ENCODE data around the gene LGR6.

The LGR6 gene

DNA sequence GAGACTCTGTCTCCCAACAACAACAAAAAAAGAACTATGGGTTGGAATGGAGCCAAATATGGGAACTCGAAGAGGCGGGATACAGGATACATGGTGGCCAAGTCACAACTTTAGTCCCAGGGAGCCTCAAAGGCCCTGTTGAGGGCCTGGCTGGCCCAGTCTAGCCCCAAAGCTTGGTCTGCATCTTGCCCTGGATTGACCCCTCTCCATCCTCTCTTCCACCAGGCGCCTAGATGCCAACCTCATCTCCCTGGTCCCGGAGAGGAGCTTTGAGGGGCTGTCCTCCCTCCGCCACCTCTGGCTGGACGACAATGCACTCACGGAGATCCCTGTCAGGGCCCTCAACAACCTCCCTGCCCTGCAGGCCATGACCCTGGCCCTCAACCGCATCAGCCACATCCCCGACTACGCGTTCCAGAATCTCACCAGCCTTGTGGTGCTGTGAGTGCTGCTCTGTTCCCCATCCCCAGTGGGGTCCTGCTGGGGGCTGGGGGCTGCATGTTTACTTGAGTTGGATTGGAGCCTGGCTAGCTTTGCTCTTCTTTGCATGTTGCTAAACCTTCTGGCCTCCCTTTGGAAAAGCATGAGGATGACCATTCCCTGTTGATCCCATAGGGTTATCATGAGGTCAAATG, 82.6 kb downstream of the LGR6 start:
- no peak overlapping the region for H3K9ac ChIP-seq (ENCODE audit: low read length)
- peaks cover 10% of the 10 kb centered on the region for H3K4me1 ChIP-seq (ENCODE audit: control insufficient read depth, insufficient read depth, low read length)
- H3K27me3 ChIP-seq (ENCODE audit: control insufficient read depth, insufficient read depth, low read length) = no peaks in the 10 kb centered on the region

DNA sequence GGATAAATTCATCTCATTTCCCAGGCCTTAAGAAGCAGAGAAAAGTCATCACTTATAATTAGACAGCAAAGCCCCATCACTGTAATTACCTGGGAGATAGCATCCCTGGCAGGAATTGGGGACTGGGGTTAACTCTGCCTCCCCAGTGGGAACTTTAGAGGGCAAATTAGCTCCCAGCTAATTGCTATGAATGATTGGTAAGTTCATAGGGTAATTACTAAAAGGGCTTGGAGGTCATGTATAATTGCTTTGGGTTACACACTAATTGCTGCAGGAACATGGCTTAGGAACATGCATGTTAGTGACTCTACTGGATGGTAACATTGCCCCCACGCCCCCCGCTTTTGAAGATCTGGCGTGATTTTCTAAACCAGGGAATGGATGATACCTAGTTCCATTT, 83.3 kb downstream of the LGR6 start:
- H3K4me3 ChIP-seq (ENCODE audit: low read depth, low read length) = no peak overlapping the region
- H3K4me1 ChIP-seq (ENCODE audit: control insufficient read depth, insufficient read depth, low read length) = peaks cover 17% of the 10 kb centered on the region
- no peak overlapping the region for H3K9ac ChIP-seq (ENCODE audit: low read length)
- H3K27me3 ChIP-seq (ENCODE audit: control insufficient read depth, insufficient read depth, low read length) = no peaks in the 10 kb centered on the region
- no peak overlapping the region for H3K27ac ChIP-seq (ENCODE audit: low read depth, low read length)
- no peaks in the 10 kb centered on the region for H3K9me3 ChIP-seq (ENCODE audit: control insufficient read depth, insufficient read depth, low read depth, low read length)
- no peaks in the 10 kb centered on the region for H3K36me3 ChIP-seq (ENCODE audit: control insufficient read depth, insufficient read depth, low read length)

More for the DNA sequence above, 82.6 kb downstream of the LGR6 start:
- H3K9me3 ChIP-seq (ENCODE audit: control insufficient read depth, insufficient read depth, low read depth, low read length) = no peaks in the 10 kb centered on the region
- H3K27ac ChIP-seq (ENCODE audit: low read depth, low read length) = no peak overlapping the region
- H3K36me3 ChIP-seq (ENCODE audit: control insufficient read depth, insufficient read depth, low read length) = no peaks in the 10 kb centered on the region
- H3K4me3 ChIP-seq (ENCODE audit: low read depth, low read length) = no peak overlapping the region

DNA sequence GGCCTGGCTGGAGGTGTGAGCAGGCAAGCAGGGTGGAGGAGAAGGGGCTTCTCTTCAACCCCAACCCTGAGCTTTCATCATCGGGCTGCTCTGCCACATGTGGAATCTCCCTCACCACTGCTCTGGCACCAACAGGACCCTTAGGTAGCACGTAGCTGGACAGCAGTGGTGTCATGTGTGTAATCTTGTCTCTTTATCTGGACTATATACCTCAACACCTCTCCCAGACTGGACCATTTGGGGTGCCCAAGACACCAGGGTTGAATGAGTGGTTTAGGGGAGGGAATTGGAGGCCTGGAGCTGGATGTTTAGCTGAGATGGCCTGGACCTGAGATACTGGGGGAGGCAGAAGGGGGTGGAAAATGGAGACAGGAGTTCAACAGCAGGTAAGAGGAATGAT, 85.2 kb downstream of the LGR6 start:
- Histone ChIP-seq H3K9me3 (ENCODE audit: control insufficient read depth, insufficient read depth, low read depth, low read length) (no peaks in the 10 kb centered on the region), H3K27me3 (ENCODE audit: control insufficient read depth, insufficient read depth, low read length) (no peaks in the 10 kb centered on the region), H3K9ac (ENCODE audit: low read length) (no peak overlapping the region), H3K4me3 (ENCODE audit: low read depth, low read length) (no peak overlapping the region), H3K36me3 (ENCODE audit: control insufficient read depth, insufficient read depth, low read length) (no peaks in the 10 kb centered on the region), H3K4me1 (ENCODE audit: control insufficient read depth, insufficient read depth, low read length) (peaks cover 19% of the 10 kb centered on the region), H3K27ac (ENCODE audit: low read depth, low read length) (no peak overlapping the region)

DNA sequence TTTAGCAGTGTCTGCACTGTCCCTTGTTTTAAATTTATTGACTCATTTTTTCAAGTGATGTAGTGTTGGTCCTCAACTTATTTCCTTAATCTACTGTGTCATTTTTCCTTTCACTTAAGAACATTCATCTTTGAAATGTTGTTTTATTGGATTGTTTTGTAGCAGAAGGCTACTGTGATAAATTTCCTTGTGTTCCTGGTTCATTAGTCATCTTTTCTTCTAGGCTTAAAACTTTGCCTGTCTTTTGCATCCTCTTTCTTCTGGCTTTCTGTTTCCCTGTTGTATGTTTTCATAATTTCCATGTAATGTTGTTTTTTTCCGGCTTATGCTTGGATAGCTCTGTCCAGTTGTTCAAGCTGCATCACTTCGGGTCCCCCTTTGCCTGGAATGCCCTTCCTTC, 86.2 kb downstream of the LGR6 start:
- Histone ChIP-seq H3K27me3 (ENCODE audit: control insufficient read depth, insufficient read depth, low read length) (no peaks in the 10 kb centered on the region), H3K27ac (ENCODE audit: low read depth, low read length) (no peak overlapping the region), H3K9me3 (ENCODE audit: control insufficient read depth, insufficient read depth, low read depth, low read length) (no peaks in the 10 kb centered on the region), H3K4me1 (ENCODE audit: control insufficient read depth, insufficient read depth, low read length) (peaks cover 19% of the 10 kb centered on the region), H3K9ac (ENCODE audit: low read length) (no peak overlapping the region), H3K36me3 (ENCODE audit: control insufficient read depth, insufficient read depth, low read length) (no peaks in the 10 kb centered on the region), H3K4me3 (ENCODE audit: low read depth, low read length) (no peak overlapping the region)

DNA sequence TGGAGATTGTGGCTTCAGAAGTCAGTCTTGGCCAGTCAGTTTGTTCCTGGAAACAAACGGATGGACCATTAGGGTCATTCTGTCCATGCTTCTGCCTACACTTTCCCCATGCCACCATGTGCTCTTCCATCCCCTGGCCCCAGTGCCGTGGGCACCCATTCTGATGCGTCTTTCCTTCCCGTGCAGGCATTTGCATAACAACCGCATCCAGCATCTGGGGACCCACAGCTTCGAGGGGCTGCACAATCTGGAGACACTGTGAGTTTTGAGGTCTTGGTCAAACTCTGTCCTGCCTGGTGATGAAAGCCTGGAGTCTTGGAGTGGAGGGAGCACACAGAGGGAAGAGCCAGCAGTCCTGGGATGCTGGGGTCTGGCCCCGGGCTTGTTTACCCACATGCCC, 87.0 kb downstream of the LGR6 start:
- H3K27ac ChIP-seq (ENCODE audit: low read depth, low read length) = no peak overlapping the region
- no peak overlapping the region for H3K4me3 ChIP-seq (ENCODE audit: low read depth, low read length)
- no peaks in the 10 kb centered on the region for H3K27me3 ChIP-seq (ENCODE audit: control insufficient read depth, insufficient read depth, low read length)
- H3K4me1 ChIP-seq (ENCODE audit: control insufficient read depth, insufficient read depth, low read length) = peaks cover 19% of the 10 kb centered on the region
- no peak overlapping the region for H3K9ac ChIP-seq (ENCODE audit: low read length)
- H3K9me3 ChIP-seq (ENCODE audit: control insufficient read depth, insufficient read depth, low read depth, low read length) = no peaks in the 10 kb centered on the region
- H3K36me3 ChIP-seq (ENCODE audit: control insufficient read depth, insufficient read depth, low read length) = no peaks in the 10 kb centered on the region

DNA sequence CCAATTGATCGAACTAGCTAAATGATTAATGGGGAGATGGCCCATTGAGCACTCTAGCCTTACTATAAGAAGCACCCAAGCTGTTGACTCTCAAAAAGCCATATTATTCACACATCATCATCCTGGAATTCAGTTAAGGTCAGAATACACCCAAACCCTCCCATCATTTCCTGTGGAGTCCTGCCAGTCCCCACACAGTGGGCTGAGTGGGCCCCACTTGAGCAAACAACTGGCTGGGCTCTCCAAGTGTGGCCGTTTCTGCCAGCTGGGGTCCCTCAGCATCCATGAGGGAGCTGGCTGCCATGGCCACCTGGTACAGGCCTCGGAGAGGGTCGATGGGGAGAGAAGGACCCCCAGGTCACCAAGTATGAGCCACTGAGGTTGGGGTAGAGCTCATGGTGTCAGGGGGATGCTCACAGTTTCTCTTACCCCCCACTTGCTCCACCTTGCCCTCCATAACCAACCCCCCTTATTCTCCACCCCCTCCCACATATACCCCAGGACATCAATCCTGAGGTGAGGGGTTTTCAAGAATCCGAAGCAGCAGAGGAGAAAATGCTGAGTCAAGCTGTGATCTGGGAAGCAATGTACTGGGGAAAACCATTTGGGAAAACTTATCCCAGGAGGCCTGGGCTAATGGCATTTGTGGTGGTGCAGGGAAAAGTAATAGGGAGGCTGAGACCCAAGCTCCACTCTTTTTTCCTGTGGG, 87.9 kb downstream of the LGR6 start:
- no peak overlapping the region for H3K4me3 ChIP-seq (ENCODE audit: low read depth, low read length)
- H3K9ac ChIP-seq (ENCODE audit: low read length) = no peak overlapping the region
- H3K36me3 ChIP-seq (ENCODE audit: control insufficient read depth, insufficient read depth, low read length) = no peaks in the 10 kb centered on the region
- peaks cover 19% of the 10 kb centered on the region for H3K4me1 ChIP-seq (ENCODE audit: control insufficient read depth, insufficient read depth, low read length)
- no peaks in the 10 kb centered on the region for H3K9me3 ChIP-seq (ENCODE audit: control insufficient read depth, insufficient read depth, low read depth, low read length)
- H3K27me3 ChIP-seq (ENCODE audit: control insufficient read depth, insufficient read depth, low read length) = no peaks in the 10 kb centered on the region
- no peak overlapping the region for H3K27ac ChIP-seq (ENCODE audit: low read depth, low read length)

DNA sequence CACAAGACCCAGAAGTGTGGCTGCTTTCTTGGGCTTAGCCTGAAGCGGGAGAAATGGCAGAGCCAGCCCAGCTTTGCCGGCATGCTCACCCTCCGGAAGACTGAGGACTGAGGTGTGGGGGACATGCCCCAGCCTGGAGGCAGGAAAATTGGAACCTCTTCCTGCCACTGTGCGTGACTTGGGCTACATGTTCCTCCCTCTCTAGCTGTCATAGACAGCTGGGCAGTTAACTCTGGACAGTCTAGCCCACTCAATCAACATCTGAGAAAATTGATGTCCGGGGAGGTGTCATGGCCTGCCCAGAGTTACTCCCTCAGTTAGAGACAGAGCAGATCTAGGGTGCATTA, 88.4 kb downstream of the LGR6 start:
- Histone ChIP-seq H3K27me3 (ENCODE audit: control insufficient read depth, insufficient read depth, low read length) (no peaks in the 10 kb centered on the region), H3K9ac (ENCODE audit: low read length) (no peak overlapping the region), H3K4me3 (ENCODE audit: low read depth, low read length) (no peak overlapping the region), H3K9me3 (ENCODE audit: control insufficient read depth, insufficient read depth, low read depth, low read length) (no peaks in the 10 kb centered on the region), H3K4me1 (ENCODE audit: control insufficient read depth, insufficient read depth, low read length) (peaks cover 19% of the 10 kb centered on the region), H3K36me3 (ENCODE audit: control insufficient read depth, insufficient read depth, low read length) (no peaks in the 10 kb centered on the region), H3K27ac (ENCODE audit: low read depth, low read length) (no peak overlapping the region)

DNA sequence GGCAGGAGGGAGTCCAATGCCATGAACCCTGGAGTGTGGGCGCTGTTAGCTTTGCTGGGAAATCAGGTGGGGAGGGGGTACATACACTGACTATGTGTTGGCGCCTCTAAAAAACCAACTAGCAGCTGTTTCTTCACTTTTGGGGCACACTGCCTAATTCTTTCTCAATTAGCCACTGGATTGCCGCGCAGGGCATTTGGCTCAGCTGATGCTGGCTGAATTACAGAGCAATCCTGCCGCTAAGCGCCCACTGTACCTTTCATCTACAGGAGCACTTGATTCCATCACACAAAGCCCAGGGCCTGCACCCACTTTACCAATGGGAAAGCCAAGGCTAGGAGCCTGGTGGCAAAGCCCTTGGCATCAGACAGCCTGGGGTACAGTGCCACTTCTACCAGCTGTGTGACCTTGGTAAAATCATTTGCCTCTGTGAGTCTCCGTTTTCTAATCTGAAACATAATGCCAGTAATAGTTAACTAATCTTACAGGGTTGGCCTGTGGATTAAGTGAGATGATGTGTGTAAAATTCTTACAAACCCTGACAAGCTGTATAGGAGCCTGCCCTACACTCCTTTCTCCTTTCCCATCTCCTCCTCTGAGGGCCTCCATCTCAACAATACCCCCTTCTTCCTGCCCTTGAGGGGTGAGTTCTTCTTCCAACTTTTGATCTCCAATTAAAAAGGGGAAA, 89.1 kb downstream of the LGR6 start:
- H3K4me1 ChIP-seq (ENCODE audit: control insufficient read depth, insufficient read depth, low read length) = peaks cover 19% of the 10 kb centered on the region
- H3K27ac ChIP-seq (ENCODE audit: low read depth, low read length) = no peak overlapping the region
- H3K36me3 ChIP-seq (ENCODE audit: control insufficient read depth, insufficient read depth, low read length) = no peaks in the 10 kb centered on the region
- H3K4me3 ChIP-seq (ENCODE audit: low read depth, low read length) = no peak overlapping the region
- no peak overlapping the region for H3K9ac ChIP-seq (ENCODE audit: low read length)
- H3K9me3 ChIP-seq (ENCODE audit: control insufficient read depth, insufficient read depth, low read depth, low read length) = no peaks in the 10 kb centered on the region
- H3K27me3 ChIP-seq (ENCODE audit: control insufficient read depth, insufficient read depth, low read length) = no peaks in the 10 kb centered on the region

DNA sequence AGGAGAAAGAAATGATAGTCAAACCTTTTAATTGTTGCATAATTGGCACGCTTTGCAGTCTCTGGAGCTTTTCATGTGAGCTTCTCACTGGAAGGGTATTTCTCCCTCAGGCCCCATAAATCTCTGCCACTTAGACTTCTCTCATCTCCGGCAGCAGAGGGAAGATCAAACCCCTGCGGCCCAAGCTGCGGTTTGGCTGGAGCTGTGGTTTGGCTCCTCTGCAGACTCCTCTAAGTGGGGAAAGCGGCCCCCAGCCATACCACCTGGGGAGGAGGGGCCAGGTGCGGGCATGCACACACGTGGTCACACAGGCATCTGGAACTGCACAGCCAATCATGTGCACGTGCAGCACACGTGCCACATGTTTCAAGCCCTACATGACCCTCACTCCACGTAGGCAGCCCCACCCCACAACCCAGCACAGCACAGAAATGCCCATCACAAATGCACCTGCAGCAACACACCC, 89.8 kb downstream of the LGR6 start:
- H3K4me3 ChIP-seq (ENCODE audit: low read depth, low read length) = no peak overlapping the region
- H3K36me3 ChIP-seq (ENCODE audit: control insufficient read depth, insufficient read depth, low read length) = no peaks in the 10 kb centered on the region
- H3K9me3 ChIP-seq (ENCODE audit: control insufficient read depth, insufficient read depth, low read depth, low read length) = no peaks in the 10 kb centered on the region
- H3K27ac ChIP-seq (ENCODE audit: low read depth, low read length) = no peak overlapping the region
- no peak overlapping the region for H3K9ac ChIP-seq (ENCODE audit: low read length)
- peaks cover 19% of the 10 kb centered on the region for H3K4me1 ChIP-seq (ENCODE audit: control insufficient read depth, insufficient read depth, low read length)
- no peaks in the 10 kb centered on the region for H3K27me3 ChIP-seq (ENCODE audit: control insufficient read depth, insufficient read depth, low read length)

DNA sequence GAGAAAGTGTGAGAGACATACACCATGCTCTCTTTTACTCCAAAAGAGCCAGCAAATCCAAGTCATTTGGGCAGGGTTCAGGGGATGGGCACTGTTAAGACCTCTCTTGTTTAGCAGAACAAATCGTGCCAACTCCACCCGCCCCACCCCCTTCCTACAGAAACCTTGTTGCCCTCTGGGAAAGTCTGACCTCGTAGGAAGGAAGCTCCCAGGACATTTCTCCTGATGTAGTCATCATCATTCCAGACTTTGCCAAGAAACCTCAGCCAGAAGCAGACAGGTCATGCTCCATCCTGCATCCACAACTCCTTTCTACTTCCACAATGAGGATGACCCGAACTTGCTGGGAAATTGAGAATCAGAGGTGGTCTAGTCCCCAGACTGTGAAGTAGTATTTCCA, 90.4 kb downstream of the LGR6 start:
- Histone ChIP-seq H3K27ac (ENCODE audit: low read depth, low read length) (no peak overlapping the region), H3K4me3 (ENCODE audit: low read depth, low read length) (no peak overlapping the region), H3K4me1 (ENCODE audit: control insufficient read depth, insufficient read depth, low read length) (peaks cover 19% of the 10 kb centered on the region), H3K27me3 (ENCODE audit: control insufficient read depth, insufficient read depth, low read length) (no peaks in the 10 kb centered on the region), H3K36me3 (ENCODE audit: control insufficient read depth, insufficient read depth, low read length) (no peaks in the 10 kb centered on the region), H3K9me3 (ENCODE audit: control insufficient read depth, insufficient read depth, low read depth, low read length) (no peaks in the 10 kb centered on the region), H3K9ac (ENCODE audit: low read length) (no peak overlapping the region)

DNA sequence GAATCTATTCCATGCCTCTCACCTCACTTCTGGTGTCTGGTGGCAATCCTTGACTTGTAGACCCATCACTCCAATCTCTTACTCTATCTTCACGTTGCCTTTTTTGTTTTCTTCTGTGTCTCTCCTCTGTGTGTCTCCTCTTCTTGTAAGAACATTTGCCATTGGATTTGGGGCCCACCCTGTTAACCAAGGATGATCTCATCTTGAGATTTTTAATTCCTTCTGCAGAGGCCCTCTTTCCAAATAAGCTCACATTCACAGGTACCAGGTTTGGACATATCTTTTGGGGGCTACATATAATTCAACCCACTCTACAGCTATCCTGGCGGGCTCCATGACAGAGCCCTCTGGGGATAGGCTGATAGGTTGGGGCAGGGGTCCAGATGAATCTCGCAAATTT, 92.3 kb downstream of the LGR6 start:
- Histone ChIP-seq H3K4me3 (ENCODE audit: low read depth, low read length) (no peak overlapping the region), H3K9me3 (ENCODE audit: control insufficient read depth, insufficient read depth, low read depth, low read length) (no peaks in the 10 kb centered on the region), H3K27me3 (ENCODE audit: control insufficient read depth, insufficient read depth, low read length) (no peaks in the 10 kb centered on the region), H3K27ac (ENCODE audit: low read depth, low read length) (no peak overlapping the region), H3K9ac (ENCODE audit: low read length) (no peak overlapping the region), H3K4me1 (ENCODE audit: control insufficient read depth, insufficient read depth, low read length) (peaks cover 11% of the 10 kb centered on the region), H3K36me3 (ENCODE audit: control insufficient read depth, insufficient read depth, low read length) (no peaks in the 10 kb centered on the region)

Measured in HUES6 (cell line).